Astrocyte (in vitro differentiated cells and primary cell): ENCODE results near the gene COL27A1.

ENCODE experiments used
- EZH2 ChIP-seq: IDR thresholded peaks from 2 replicates; pipeline ENCODE4 v1.6.1; 2012; ENCODE audit warnings: mild to moderate bottlenecking, low read length, inconsistent platforms; ENCODE audit not compliant: insufficient read depth
- TF ChIP-seq, protein P1 (sequence below): IDR thresholded peaks from 2 replicates; pipeline ENCODE4 v1.5.1; 2011; ENCODE audit warnings: low read depth, mild to moderate bottlenecking, inconsistent platforms, low read length, moderate library complexity; ENCODE audit not compliant: insufficient read depth

DNA sequence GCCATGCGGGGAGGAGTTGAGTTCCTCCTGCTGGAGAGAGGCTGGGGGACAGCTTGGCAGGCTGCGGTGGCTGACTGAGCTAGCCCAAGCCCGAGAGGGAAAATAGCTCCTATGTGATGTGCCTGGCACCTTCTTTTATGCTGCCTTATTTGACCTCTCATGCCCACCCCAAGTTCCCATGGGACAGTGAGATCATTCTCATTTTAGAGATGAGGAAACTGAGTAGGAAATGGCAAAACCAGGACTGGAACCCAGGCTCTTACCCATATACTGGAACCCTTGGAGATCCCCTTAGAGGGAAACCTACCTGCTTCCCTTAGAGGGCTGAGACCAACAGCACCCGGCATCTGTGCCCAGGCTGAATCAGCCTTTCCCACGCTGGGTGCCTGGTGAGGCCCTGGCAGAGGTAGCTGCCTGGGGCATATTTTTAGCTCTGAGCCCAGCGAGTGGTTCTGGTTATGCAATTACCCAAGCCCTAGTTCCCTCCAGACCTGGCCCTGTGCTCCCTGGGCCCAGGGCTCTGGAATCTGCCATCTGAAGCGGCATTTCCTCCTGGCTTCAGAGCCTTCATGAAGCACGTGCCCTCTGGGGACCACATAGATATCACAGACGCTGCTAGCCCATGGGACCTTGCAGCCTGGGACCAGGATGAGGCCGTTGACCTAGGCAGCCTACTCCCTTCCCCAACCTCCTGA, 23.6 kb downstream of the COL27A1 start:
- TF ChIP-seq, protein P1, sequence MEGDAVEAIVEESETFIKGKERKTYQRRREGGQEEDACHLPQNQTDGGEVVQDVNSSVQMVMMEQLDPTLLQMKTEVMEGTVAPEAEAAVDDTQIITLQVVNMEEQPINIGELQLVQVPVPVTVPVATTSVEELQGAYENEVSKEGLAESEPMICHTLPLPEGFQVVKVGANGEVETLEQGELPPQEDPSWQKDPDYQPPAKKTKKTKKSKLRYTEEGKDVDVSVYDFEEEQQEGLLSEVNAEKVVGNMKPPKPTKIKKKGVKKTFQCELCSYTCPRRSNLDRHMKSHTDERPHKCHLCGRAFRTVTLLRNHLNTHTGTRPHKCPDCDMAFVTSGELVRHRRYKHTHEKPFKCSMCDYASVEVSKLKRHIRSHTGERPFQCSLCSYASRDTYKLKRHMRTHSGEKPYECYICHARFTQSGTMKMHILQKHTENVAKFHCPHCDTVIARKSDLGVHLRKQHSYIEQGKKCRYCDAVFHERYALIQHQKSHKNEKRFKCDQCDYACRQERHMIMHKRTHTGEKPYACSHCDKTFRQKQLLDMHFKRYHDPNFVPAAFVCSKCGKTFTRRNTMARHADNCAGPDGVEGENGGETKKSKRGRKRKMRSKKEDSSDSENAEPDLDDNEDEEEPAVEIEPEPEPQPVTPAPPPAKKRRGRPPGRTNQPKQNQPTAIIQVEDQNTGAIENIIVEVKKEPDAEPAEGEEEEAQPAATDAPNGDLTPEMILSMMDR = no peak
- TF ChIP-seq EZH2 = no peak
